ENCODE measurements around the gene TEKT3.

TEKT3 gene

DNA sequence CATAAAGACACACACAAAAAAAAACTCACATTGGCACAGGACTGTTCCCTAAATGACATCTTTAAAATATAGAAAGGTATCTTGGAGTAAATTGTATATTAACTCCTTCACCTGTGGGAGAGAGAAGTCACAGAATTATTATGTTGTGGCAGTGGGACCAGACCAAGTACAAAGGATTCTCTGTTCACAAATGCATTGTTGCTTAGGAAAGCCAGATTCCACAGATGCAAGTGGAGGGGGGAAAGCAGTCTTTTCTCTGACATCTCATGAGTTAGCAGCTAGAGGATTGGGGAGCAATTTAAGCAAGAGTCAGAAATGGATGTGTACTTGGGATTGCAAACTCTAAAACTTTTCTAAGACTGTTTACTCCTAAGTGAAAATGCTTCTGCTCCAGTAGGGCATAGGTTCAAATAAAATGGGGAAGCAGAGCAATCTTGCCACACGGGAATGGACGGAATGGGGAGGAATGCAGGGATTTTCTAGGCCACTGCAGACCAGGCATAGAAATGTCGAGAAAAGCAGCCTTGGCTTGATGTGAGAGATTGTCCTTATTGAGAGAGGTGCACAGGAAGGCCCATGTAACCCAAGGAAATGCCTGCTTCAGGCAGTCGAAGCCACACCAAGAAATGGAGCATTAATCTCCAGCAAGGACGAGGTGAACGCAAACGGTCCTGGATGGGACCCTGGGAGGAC, 72.2 kb downstream of the TEKT3 start:
- Histone ChIP-seq H3K27ac (no peak overlapping the region), H3K4me2 (ENCODE audit: low read length) (no peak overlapping the region), H3K36me3 (ENCODE audit: control insufficient read depth, insufficient read depth, low read length) (no peaks in the 10 kb centered on the region), H3K27me3 (ENCODE audit: control insufficient read depth, insufficient read depth, low read length) (no peaks in the 10 kb centered on the region), H3K79me2 (no peaks in the 10 kb centered on the region), H3K9me3 (ENCODE audit: control insufficient read depth, low read length) (no peaks in the 10 kb centered on the region), H3K4me1 (no peaks in the 10 kb centered on the region), H3K4me3 (ENCODE audit: low read depth, low read length) (no peak overlapping the region), H3K9ac (no peak overlapping the region), H2AFZ (no peak overlapping the region)
- TF ChIP-seq, protein P1, sequence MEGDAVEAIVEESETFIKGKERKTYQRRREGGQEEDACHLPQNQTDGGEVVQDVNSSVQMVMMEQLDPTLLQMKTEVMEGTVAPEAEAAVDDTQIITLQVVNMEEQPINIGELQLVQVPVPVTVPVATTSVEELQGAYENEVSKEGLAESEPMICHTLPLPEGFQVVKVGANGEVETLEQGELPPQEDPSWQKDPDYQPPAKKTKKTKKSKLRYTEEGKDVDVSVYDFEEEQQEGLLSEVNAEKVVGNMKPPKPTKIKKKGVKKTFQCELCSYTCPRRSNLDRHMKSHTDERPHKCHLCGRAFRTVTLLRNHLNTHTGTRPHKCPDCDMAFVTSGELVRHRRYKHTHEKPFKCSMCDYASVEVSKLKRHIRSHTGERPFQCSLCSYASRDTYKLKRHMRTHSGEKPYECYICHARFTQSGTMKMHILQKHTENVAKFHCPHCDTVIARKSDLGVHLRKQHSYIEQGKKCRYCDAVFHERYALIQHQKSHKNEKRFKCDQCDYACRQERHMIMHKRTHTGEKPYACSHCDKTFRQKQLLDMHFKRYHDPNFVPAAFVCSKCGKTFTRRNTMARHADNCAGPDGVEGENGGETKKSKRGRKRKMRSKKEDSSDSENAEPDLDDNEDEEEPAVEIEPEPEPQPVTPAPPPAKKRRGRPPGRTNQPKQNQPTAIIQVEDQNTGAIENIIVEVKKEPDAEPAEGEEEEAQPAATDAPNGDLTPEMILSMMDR (IDR thresholded peaks at IDR 0.05) = no peak

DNA sequence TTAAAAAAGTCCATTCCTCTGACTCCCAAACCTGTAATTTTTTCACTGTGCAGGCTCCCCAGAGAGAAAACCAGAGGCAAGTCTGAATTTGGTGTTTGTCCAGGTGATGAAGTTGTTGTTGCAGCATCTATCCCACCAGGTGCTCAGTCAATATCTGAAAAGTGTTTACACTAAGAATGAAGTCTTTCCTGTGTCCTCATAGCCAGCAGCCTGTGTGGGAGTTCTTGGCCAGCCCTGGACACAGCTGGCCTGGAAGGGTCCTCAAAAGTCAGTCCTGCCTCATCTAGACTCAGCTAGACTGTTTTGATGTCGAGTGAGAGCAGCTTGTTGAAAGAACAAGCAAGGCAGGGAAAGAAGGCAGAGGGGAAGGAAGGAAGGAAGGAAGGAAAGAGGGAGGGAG, 72.9 kb downstream of the TEKT3 start:
- TF ChIP-seq, protein P1 (IDR thresholded peaks at IDR 0.05) = no peak
- Histone ChIP-seq H3K9me3 (ENCODE audit: control insufficient read depth, low read length) (no peaks in the 10 kb centered on the region), H3K36me3 (ENCODE audit: control insufficient read depth, insufficient read depth, low read length) (no peaks in the 10 kb centered on the region), H3K4me3 (ENCODE audit: low read depth, low read length) (no peak overlapping the region), H3K9ac (no peak overlapping the region), H3K27me3 (ENCODE audit: control insufficient read depth, insufficient read depth, low read length) (no peaks in the 10 kb centered on the region), H3K27ac (no peak overlapping the region), H3K4me1 (no peaks in the 10 kb centered on the region), H3K4me2 (ENCODE audit: low read length) (no peak overlapping the region), H3K79me2 (no peaks in the 10 kb centered on the region), H2AFZ (no peak overlapping the region)

DNA sequence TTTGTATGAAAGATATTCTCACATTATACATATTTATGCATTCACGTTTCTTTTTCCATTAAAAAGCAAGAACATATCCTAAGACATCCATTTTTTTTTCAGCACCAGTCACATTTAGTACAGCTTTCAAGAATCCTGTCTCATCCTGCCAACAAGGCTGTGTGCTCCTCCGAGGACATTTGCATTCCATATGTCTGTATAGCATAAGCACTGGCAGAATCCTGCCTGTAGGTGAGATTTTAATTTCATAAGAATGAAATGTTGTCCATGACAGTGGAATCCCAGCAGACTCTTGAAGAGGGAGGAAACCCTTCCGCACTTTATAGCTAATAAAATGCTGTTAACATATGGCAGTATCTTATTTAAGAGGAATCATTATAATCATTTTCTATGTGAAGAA, 73.4 kb downstream of the TEKT3 start:
- H3K4me1 ChIP-seq = no peaks in the 10 kb centered on the region
- no peaks in the 10 kb centered on the region for H3K9me3 ChIP-seq (ENCODE audit: control insufficient read depth, low read length)
- no peak overlapping the region for H3K4me3 ChIP-seq (ENCODE audit: low read depth, low read length)
- TF ChIP-seq, protein P1 (IDR thresholded peaks at IDR 0.05) = no peak
- H3K79me2 ChIP-seq = no peaks in the 10 kb centered on the region
- no peak overlapping the region for H3K4me2 ChIP-seq (ENCODE audit: low read length)
- H3K27ac ChIP-seq = no peak overlapping the region
- no peaks in the 10 kb centered on the region for H3K36me3 ChIP-seq (ENCODE audit: control insufficient read depth, insufficient read depth, low read length)
- no peak overlapping the region for H3K9ac ChIP-seq
- no peak overlapping the region for H2AFZ ChIP-seq
- no peaks in the 10 kb centered on the region for H3K27me3 ChIP-seq (ENCODE audit: control insufficient read depth, insufficient read depth, low read length)

DNA sequence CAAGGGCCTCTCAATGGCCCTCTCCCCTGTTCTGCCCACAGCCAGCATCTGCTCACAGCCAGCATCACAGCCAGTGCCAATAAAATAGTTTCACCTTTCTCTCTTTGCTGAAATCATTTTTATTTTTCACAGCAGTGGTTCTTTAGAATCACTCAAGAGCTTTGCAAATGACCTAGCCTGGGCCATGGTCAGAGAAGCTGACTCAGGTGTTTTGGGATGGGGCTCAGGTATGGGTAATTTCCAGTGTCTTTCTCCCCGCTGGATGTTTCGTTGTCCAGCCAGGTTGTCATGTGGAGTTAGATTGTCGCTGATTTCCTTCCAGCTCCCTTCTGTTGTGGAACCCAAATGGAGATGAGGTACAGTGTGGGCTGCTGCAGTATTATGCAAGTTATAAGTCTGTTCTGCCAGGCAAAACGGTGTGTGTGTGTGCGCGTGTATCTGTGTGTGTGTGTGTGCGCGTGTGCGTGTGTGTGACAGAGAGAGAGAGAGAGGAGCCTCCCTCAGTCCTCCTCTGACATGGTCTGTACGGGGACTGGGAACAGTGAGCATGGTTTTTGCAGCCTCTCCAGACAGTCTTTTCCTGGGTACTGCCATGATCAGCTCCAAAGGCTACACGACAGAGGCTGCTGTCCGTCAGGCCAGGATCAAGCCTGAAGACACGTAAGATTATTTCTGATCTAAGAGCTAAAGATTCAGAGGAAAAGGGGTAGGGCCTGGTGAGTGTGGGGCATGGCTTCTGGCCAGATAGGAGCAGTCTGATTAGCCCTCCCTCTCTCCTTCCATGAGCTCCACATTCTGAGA, 74.9 kb downstream of the TEKT3 start:
- Histone ChIP-seq H3K79me2 (no peaks in the 10 kb centered on the region), H3K4me2 (ENCODE audit: low read length) (no peak overlapping the region), H3K9ac (no peak overlapping the region), H3K27me3 (ENCODE audit: control insufficient read depth, insufficient read depth, low read length) (no peaks in the 10 kb centered on the region), H3K27ac (no peak overlapping the region), H3K4me3 (ENCODE audit: low read depth, low read length) (no peak overlapping the region), H2AFZ (no peak overlapping the region), H3K9me3 (ENCODE audit: control insufficient read depth, low read length) (no peaks in the 10 kb centered on the region), H3K4me1 (no peaks in the 10 kb centered on the region), H3K36me3 (ENCODE audit: control insufficient read depth, insufficient read depth, low read length) (no peaks in the 10 kb centered on the region)
- TF ChIP-seq, protein P1 (IDR thresholded peaks at IDR 0.05) = no peak
